ENCODE results near the gene KRT10.

- no peak for TF ChIP-seq CTCF (IDR thresholded peaks at IDR 0.05; ENCODE audit: low read depth, low read length, missing input control)
- no peak for TF ChIP-seq YY1 (IDR thresholded peaks at IDR 0.05)
- TF ChIP-seq EGR1 (IDR thresholded peaks at IDR 0.05; ENCODE audit: low read depth in 2 of 2), result no peak
- no peak for TF ChIP-seq RAD21 (IDR thresholded peaks at IDR 0.05)
- no peak for TF ChIP-seq FOXA1 (IDR thresholded peaks at IDR 0.05)
- TF ChIP-seq FOXA2 (IDR thresholded peaks at IDR 0.05), result no peak
- no peak for TF ChIP-seq TAF1 (conservative IDR thresholded peaks at IDR 0.05)
Measured at GRCh38 chr17:40832840-40833239, 10.4 kb upstream of the KRT10 start.
